Calu3 (cell line): ENCODE results near the gene TRPM8. TPM values are rescaled to one million over a fixed set of nuclear protein-coding genes. Genes with fewer than 3 reads are reported as not detected.
"Not testable (repeated sequence)": the region's sequence is repeated elsewhere in the genome, so short reads cannot be mapped to it uniquely, and the experiment has no call there.

ENCODE experiments used
- BruUV-seq: library from RNA; stranded (reverse); fragments of 400-500 nt; replicated peaks from 2 replicates; lab custom pipeline; 2021; lab: Mats Ljungman, UMichigan
- CTCF ChIA-PET: fragments of 300-600 bp; sonication (Branson Sonifier 250); formaldehyde crosslinking; loops from one replicate; lab custom pipeline; 2022; ENCODE audit warnings: antibody characterized with exemption; lab: Charles Lee
- DNase-seq: peaks from one replicate; pipeline ENCODE4 v3.0.0; 2022
- H3K27ac Mint-ChIP-seq: one replicate; pipeline ENCODE4 v1.8.0; 2022; ENCODE audit warnings: mixed read lengths; ENCODE audit not compliant: unreplicated experiment
- H3K27me3 Mint-ChIP-seq: one replicate; pipeline ENCODE4 v1.8.0; 2022; ENCODE audit warnings: mixed read lengths; ENCODE audit not compliant: unreplicated experiment
- H3K36me3 Mint-ChIP-seq: one replicate; pipeline ENCODE4 v1.8.0; 2022; ENCODE audit warnings: mild to moderate bottlenecking, moderate library complexity, mixed read lengths; ENCODE audit not compliant: insufficient read depth, unreplicated experiment
- H3K4me1 Mint-ChIP-seq: one replicate; pipeline ENCODE4 v1.8.0; 2022; ENCODE audit warnings: mild to moderate bottlenecking, low read depth, mixed read lengths; ENCODE audit not compliant: unreplicated experiment
- H3K4me3 Mint-ChIP-seq: one replicate; pipeline ENCODE4 v1.8.0; 2022; ENCODE audit warnings: mild to moderate bottlenecking, low read depth, moderate library complexity, mixed read lengths; ENCODE audit not compliant: unreplicated experiment
- H3K9me3 Mint-ChIP-seq: one replicate; pipeline ENCODE4 v1.8.0; 2022; ENCODE audit warnings: low read depth, mixed read lengths; ENCODE audit not compliant: unreplicated experiment
- intact Hi-C: fragments of 100-400 bp; cut with micrococcal nuclease; formaldehyde crosslinking; loops from one replicate; pipeline ENCODE4 v1.10.0; 2022; ENCODE audit not compliant: unreplicated experiment
- total RNA-seq: library from RNA; stranded (reverse); gene quantifications from 2 replicates; pipeline ENCODE4 v1.2.3, GENCODE V29; 2022
- TF ChIP-seq, protein P1 (sequence below): fragments of 200-600 bp; IDR thresholded peaks from one replicate; pipeline ENCODE4 v1.8.0; 2022; ENCODE audit warnings: antibody characterized with exemption; ENCODE audit not compliant: unreplicated experiment

Gene TRPM8
- total RNA-seq, 1 experiment from 2014 or later: 1.1 TPM

DNA sequence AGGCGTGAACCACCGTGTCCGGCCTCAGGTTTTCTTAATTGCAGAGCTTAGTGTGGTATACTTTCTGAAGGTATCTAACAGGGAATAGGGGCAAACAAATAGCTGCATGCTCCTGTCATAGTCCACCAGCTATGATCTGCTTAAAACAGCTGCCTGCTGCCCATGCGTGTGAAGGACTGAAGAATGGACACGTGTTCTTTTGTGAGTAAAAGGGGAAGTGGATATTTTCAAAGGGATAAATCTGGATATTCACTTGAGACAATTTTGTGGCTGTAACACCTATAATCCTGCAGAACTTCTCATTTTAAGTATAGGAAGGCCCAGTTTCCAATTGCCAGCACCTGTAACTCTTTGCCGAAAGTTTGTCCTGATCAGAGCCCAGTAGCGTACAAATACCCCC, 44.7 kb downstream of the TRPM8 start:
- BruUV-seq: no TSS peak
- intact Hi-C loops: no loop called here
- Mint-ChIP-seq H3K4me3 (no peak overlapping the region), H3K36me3 (no peaks in the 10 kb centered on the region), H3K9me3 (no peaks in the 10 kb centered on the region), H3K27ac (no peak overlapping the region), H3K4me1 (no peaks in the 10 kb centered on the region), H3K27me3 (no peaks in the 10 kb centered on the region)
- TF ChIP-seq, protein P1, sequence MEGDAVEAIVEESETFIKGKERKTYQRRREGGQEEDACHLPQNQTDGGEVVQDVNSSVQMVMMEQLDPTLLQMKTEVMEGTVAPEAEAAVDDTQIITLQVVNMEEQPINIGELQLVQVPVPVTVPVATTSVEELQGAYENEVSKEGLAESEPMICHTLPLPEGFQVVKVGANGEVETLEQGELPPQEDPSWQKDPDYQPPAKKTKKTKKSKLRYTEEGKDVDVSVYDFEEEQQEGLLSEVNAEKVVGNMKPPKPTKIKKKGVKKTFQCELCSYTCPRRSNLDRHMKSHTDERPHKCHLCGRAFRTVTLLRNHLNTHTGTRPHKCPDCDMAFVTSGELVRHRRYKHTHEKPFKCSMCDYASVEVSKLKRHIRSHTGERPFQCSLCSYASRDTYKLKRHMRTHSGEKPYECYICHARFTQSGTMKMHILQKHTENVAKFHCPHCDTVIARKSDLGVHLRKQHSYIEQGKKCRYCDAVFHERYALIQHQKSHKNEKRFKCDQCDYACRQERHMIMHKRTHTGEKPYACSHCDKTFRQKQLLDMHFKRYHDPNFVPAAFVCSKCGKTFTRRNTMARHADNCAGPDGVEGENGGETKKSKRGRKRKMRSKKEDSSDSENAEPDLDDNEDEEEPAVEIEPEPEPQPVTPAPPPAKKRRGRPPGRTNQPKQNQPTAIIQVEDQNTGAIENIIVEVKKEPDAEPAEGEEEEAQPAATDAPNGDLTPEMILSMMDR: no peak
- CTCF ChIA-PET: no interaction called here
- DNase-seq: no peak

DNA sequence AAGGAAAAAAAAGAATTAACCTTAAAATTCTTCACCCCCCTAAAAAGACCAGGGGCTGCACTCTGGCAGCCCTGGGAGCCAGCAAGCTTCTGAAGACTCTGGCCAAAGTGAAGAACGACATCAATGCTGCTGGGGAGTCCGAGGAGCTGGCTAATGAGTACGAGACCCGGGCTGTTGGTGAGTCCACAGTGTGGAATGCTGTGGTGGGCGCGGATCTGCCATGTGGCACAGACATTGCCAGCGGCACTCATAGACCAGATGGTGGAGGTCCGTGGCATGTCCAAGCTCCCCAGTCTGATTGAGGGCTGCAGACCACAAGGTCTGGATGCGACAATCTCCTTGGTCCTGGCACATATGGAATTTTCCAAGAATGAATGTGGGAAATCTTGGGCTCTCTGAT, 47.4 kb downstream of the TRPM8 start:
- Mint-ChIP-seq H3K27me3 (no peaks in the 10 kb centered on the region), H3K4me3 (no peak overlapping the region), H3K27ac (no peak overlapping the region), H3K9me3 (no peaks in the 10 kb centered on the region), H3K4me1 (no peaks in the 10 kb centered on the region), H3K36me3 (no peaks in the 10 kb centered on the region)
- TF ChIP-seq, protein P1: no peak
- CTCF ChIA-PET: interaction anchor here (0.6 to 0.7 kb wide), 4 partner anchors 172 to 1237 kb away, joined by 3 to 11 read pairs (median 6); no protein-coding TSS in a partner anchor
- intact Hi-C loops: no loop called here
- BruUV-seq: no TSS peak
- no peak for DNase-seq

DNA sequence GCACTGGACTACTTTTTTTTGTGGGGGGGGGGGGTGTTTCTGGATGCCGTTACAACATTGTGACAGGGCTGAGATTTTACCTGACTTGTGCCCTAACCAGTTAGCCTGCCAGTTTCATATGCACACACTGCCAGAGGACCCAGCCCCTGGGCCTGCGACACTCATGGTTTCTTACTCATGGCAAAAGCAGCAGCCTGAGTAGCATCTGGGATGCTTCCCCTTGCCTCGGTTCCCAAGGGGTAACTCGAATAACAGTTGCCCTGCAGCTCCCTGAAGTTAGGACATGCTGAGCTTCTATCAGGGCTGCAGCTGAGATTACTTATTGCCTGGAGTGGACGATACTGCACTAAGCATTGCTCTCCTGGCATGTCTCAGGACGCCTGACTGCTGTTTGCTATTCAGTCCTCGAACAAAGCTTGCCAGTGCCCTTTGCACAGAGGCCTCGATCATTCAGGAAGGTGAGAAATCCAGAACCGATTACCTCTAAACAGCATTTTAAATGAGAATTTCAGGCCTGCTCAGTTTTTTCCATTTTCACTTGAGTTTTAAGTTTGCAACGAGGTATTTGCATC, 47.9 kb downstream of the TRPM8 start:
- H3K4me1 Mint-ChIP-seq: no peaks in the 10 kb centered on the region

DNA sequence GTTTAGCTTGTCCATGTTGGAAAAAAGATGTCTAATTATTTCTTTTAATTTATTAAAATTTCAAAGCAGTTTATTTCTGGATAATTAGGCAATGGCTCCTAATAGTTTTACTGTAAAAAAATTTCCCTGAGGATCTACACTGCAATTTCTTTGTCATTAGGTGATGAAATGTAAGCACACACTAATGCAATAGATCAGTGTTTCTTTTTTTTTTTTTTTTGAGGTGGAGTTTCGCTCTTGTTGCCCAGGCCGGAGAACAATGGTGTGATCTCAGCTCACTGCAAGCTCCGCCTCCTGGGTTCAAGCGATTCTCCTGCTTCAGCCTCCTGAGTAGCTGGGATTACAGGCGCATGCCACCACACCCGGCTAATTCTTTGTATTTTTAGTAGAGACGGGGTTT, 48.5 kb downstream of the TRPM8 start:
- H3K4me1 Mint-ChIP-seq, H3K9me3 Mint-ChIP-seq, H3K27me3 Mint-ChIP-seq, intact Hi-C loops, BruUV-seq, H3K36me3 Mint-ChIP-seq, H3K27ac Mint-ChIP-seq, H3K4me3 Mint-ChIP-seq, DNase-seq: not testable (repeated sequence)
- CTCF ChIA-PET: interaction anchor here (0.6 kb wide), 1 partner anchor 64 kb away, joined by 3 read pairs; no protein-coding TSS in a partner anchor

More for the DNA sequence above, 47.9 kb downstream of the TRPM8 start:
- H3K36me3 Mint-ChIP-seq: no peaks in the 10 kb centered on the region
- H3K27ac Mint-ChIP-seq: no peak overlapping the region
- CTCF ChIA-PET: interaction anchor here (0.6 to 0.7 kb wide), 3 partner anchors 171 to 1237 kb away, joined by 3 to 11 read pairs (median 6); no protein-coding TSS in a partner anchor
- no peak overlapping the region for H3K4me3 Mint-ChIP-seq
- no peaks in the 10 kb centered on the region for H3K9me3 Mint-ChIP-seq
- BruUV-seq: no TSS peak
- no peaks in the 10 kb centered on the region for H3K27me3 Mint-ChIP-seq
- TF ChIP-seq, protein P1: no peak
- intact Hi-C loops: no loop called here
- no peak for DNase-seq

DNA sequence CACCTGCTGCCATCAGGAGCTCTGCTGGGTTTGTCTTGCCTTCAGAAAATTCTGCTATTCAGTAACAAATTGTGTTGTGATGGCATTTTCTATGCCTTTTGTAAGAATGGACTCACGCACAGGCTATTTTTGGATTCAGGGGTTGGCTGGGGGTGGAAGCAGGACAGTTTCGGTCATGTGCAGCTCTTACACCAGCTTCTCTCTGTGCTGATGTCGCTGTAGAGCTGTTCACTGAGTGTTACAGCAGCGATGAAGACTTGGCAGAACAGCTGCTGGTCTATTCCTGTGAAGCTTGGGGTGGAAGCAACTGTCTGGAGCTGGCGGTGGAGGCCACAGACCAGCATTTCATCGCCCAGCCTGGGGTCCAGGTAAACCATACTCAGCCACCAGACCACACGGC, 49.2 kb downstream of the TRPM8 start:
- Mint-ChIP-seq H3K4me3 (no peak overlapping the region), H3K27ac (no peak overlapping the region), H3K36me3 (no peaks in the 10 kb centered on the region), H3K27me3 (no peaks in the 10 kb centered on the region), H3K4me1 (no peaks in the 10 kb centered on the region), H3K9me3 (no peaks in the 10 kb centered on the region)
- CTCF ChIA-PET: interaction anchor here (0.6 kb wide), 1 partner anchor 65 kb away, joined by 3 read pairs; no protein-coding TSS in a partner anchor
- DNase-seq: no peak
- BruUV-seq: no TSS peak
- intact Hi-C loops: no loop called here
- TF ChIP-seq, protein P1: no peak
